Forelimb muscle (tissue), 1 donor: ENCODE results near the gene NISCH. TPM values are rescaled to one million over a fixed set of nuclear protein-coding genes. Genes with fewer than 3 reads are reported as not detected.

Source experiments
- DNase-seq: peaks from one replicate; pipeline ENCODE4 v3.0.0-alpha.2; 2013; ENCODE audit warnings: low read depth
- polyA plus RNA-seq: library from polyadenylated mRNA; unstranded; fragments of 120-200 nt; gene quantifications from one replicate; pipeline ENCODE4 v1.2.1, GENCODE V29; 2013; ENCODE audit not compliant: insufficient read length

Gene NISCH
- polyA plus RNA-seq, 1 donor: 64.7 TPM

DNA sequence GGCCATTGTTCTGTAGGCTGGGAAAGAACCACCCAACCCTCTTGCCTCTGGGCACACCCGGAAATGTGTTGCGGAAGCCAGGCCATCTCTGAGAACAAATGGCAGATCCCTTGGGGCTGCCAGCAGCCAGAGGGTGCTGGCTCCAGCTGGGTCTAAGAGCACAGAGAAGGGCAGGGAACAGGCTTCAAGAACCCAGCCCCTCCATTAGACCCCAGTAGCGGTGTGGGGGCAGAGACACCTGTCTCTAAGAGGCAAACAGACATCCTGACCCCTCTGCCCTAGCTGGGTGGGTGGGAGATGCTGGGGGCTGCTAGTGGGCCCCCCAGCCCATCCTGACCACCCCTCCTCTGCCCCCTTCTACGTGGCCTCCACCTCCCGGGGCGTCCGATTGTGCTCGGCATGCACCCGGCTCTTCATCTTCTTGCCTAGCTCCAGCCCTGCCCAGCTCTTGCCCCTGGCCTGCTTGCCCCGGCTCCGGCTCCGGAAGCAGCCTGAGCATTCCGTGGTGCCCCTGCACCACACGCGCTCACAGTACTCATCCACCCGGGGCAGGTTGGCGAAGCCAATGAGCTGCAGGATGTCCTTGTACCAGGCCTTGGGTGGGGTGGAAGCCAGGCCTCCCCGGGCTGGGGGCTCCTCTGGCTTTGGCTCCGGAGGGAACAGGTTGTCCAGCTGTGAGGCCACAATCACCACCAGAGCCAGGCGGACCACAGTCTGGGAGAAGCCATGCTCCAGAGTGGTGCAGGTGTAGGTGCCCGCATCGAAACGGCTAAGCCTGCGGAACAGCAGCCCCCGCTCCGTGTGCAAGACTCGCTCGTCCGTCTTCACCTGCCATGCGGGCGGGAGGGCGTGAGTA, 19.9 kb upstream of the NISCH start:
- DNase-seq: no peak

DNA sequence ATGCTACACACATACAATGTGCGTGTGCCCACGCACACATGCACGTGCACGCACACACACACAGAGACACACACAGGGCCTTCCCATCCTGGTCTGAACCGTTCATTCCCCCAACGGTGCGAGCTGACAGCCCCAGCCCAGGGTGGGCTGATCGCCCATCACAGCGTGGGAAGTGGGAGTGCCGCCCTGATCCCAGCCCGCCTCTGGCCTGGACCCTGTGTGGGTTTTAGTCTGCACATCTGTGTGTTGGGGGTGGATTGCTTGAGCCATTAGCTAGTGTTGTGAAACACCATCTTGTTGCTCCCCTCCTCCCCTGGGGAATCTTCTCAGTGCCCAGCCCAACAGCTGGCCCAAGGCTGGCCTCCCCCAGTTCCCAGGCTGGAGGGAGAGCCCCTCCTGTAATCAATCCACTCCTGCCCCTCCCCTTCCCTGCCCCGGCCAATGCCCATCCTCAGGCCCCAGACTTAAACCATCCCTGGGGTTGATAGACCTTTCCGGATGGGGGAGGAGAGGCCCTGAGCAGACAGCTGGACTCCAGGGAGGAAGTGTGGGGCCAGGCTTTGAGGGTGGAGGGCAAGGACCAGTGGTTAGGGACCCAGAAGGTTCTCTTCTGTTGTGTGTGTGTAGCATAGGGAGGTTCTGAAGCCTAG, 18.8 kb upstream of the NISCH start:
- DNase-seq: no peak

- DNase-seq: no peak
Observed at GRCh38 chr3:52437326-52438103, 17.9 kb upstream of the NISCH start.

GRCh38 chr3:52438104-52438376, 17.4 kb upstream of the NISCH start:
- no peak for DNase-seq

- DNase-seq: no peak
Observed at GRCh38 chr3:52438579-52439425, 16.6 kb upstream of the NISCH start.

GRCh38 chr3:52439426-52440248, 15.8 kb upstream of the NISCH start:
- DNase-seq: no peak

- DNase-seq: no peak
Observed at GRCh38 chr3:52440249-52440551, 15.2 kb upstream of the NISCH start.

GRCh38 chr3:52440671-52441070, 14.7 kb upstream of the NISCH start:
- no peak for DNase-seq

DNA sequence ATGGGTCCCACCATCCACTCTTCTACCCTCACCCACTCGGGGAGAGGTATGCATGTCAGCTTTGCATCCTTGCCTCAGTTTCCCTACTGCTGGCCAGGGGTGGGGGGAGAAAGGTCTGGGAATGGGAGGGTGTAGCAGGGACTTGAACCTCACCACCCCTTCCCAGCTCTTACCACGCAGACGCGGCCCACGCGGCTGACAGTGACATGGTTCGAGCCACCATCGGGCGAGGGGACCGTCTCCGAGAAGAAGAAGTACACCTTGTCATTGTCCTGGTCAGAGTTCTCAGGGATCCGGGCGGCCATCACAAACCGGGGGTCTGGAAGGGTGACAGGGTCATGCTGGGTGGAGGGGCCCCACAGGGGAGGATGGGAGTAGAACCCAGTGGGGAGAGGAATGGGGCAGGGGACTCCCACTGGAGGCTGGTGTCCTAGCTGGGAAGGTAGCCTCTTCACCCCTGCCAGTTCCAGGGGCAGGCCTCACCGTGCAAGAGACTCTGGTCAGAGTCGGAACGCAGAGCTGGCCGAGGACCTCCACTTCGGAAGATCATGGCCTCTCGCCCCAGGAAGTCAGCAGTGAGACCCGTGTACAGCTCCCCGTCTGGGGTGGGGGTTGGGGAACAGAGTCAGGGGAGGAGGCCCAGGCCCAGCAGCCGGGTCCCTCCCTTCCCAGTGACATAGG, 14.2 kb upstream of the NISCH start:
- DNase-seq: no peak

DNA sequence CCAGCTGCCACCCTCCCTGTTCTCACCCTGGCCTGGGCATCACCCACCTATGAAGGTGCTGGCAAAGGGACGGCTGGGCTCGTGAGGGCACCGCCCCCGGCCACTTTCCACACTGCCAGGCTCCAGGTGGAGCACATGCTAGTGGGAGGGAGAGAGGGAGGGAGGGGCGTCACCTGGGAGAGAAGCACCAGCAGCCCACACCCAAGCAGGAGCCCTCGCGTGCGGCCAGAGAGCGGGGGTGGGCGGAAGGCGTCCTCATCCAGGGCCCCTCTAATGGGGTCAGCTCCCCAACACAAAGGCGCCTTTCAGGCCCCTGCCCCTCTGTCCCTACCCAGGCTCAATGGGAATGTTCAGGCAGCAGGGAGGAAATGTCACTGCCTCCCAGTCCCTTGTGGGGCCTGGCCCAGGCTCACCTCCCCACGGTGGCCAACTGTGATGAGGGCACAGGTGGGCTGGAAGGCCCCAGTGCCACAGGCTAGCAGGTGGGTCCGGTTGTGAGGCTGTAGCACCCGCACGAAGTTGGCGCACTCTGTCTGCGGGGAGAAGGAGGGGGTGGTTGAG, 13.6 kb upstream of the NISCH start:
- no peak for DNase-seq

DNA sequence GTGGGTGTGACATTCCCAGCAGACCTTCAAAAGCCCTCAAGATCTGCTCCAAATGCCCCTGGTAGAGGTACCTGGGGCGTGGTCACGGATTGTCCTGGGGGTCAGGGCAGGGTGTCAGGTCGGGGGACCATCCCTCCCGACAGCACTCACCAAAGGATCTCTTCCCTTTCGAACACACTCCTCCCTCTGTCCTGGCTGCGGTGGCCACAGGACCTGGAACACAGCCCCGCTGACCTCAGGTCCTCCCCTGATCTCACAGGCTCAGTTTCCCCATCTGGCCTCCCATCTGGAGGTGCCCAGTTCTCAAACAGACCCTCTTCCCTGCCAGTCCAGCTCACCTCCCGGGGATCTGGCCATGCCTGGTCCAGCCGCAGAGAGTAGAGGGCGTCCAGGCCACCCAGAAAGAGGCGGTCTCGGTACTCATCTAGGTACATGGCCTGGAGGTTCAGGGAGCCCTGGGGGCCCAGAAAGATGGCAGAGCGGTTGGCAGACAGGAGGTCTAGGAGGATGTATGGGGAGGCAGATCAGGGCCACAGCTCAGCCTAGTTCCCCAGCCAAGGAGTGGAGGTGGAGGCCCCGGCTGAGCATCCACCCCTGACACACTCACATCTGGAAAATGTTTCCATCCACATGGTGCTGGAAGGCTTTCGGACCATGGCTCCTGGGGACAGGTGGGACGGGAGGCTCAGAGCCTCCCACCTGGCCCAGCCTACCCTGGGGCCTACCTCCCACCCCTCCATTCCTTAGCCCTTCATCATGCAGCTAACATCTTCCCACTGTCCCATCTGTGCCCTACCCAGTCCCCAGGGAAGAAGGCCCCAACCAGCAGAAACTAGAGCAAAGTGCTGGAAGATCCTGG, 12.8 kb upstream of the NISCH start:
- DNase-seq: no peak

GRCh38 chr3:52443268-52443610, 12.2 kb upstream of the NISCH start:
- DNase-seq: no peak

GRCh38 chr3:52443791-52444687, 11.4 kb upstream of the NISCH start:
- DNase-seq: no peak

- DNase-seq: no peak
Observed at GRCh38 chr3:52444860-52445793, 10.3 kb upstream of the NISCH start, which contains the start of gene SEMA3G. Gene SEMA3G, minus strand, starts transcription at chr3:52445103. Its CDS starts 76 bp downstream, at chr3:52445027.

- no peak for DNase-seq
Observed at GRCh38 chr3:52446042-52446441, 9.4 kb upstream of the NISCH start.

GRCh38 chr3:52446631-52447511, 8.5 kb upstream of the NISCH start:
- DNase-seq: no peak
